Stimulated activated memory B cell treated with anti-CD40 and anti-IgM and Interleukin-4, amounts not matched to agents 10 μg/mL and 1 μg/mL and 100 μg/mL, for 72 hours (primary cell): Measurements from ENCODE around the gene SLC4A1.

Experiments
- ATAC-seq: fragments of 150-1000 bp; cut with Tn5 transposase; 2 replicates; pipeline ENCODE4 v1.10.0; 2021
- H3K27ac Mint-ChIP-seq: one replicate; pipeline ENCODE4 v1.8.0; 2022; ENCODE audit warnings: mild to moderate bottlenecking, mixed read lengths
- H3K27me3 Mint-ChIP-seq: one replicate; pipeline ENCODE4 v1.8.0; 2022; ENCODE audit warnings: mixed read lengths
- H3K36me3 Mint-ChIP-seq: one replicate; pipeline ENCODE4 v1.8.0; 2022; ENCODE audit warnings: mixed read lengths
- H3K4me1 Mint-ChIP-seq: one replicate; pipeline ENCODE4 v1.8.0; 2022; ENCODE audit warnings: mixed read lengths
- H3K4me3 Mint-ChIP-seq: one replicate; pipeline ENCODE4 v1.8.0; 2022; ENCODE audit warnings: mild to moderate bottlenecking, moderate library complexity, mixed read lengths
- H3K9me3 Mint-ChIP-seq: one replicate; pipeline ENCODE4 v1.8.0; 2022; ENCODE audit warnings: mixed read lengths

Gene SLC4A1

GRCh38 chr17:44272321-44272951 is 4.5 kb upstream of the SLC4A1 start:
- no peaks in the 10 kb centered on the region for H3K9me3 Mint-ChIP-seq
- no peak for ATAC-seq
- no peaks in the 10 kb centered on the region for H3K36me3 Mint-ChIP-seq
- H3K27me3 Mint-ChIP-seq, result peaks cover 34% of the 10 kb centered on the region
- H3K27ac Mint-ChIP-seq, result no peak overlapping the region
- H3K4me1 Mint-ChIP-seq, result peaks cover 7% of the 10 kb centered on the region
- no peak overlapping the region for H3K4me3 Mint-ChIP-seq

DNA sequence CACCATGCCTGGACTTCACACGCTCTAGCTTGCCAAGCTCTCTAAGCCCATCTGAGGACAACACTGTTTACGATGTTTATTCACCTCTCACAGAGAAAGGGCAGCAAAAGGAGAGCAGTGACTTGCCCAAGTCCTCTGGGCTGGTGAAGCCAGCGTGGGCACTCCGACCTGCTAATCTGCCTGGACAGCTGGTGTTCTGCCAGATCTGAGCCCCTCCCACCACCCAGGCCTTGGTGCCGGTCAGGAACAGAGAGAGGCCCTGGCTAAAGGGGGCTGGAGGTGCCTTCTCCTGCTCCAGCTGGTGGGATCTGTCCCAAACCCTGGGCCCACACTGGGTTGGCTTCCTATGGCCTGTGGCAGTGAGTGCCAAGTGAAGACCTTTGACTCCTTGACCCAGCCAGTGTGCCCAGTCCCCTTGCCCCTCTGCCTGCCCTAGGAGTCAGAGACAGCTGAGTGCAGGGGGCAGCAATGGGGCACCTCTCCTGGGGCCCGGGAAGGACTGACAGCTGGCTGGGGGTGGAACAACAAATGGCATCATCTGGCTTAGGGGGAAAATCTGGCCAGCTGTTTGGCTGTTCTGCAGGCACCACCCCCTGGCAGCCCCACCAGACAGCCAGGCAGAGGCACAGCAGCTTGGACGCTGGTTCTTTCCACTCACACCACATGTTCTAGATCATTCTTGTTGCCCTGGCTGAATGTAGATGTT is 1.8 kb upstream of the SLC4A1 start:
- H3K36me3 Mint-ChIP-seq, result no peaks in the 10 kb centered on the region
- H3K9me3 Mint-ChIP-seq, result no peaks in the 10 kb centered on the region
- no peak overlapping the region for H3K4me3 Mint-ChIP-seq
- H3K27ac Mint-ChIP-seq, result no peak overlapping the region
- peaks cover 27% of the 10 kb centered on the region for H3K27me3 Mint-ChIP-seq
- ATAC-seq, result no peak
- H3K4me1 Mint-ChIP-seq, result peaks cover 7% of the 10 kb centered on the region

DNA sequence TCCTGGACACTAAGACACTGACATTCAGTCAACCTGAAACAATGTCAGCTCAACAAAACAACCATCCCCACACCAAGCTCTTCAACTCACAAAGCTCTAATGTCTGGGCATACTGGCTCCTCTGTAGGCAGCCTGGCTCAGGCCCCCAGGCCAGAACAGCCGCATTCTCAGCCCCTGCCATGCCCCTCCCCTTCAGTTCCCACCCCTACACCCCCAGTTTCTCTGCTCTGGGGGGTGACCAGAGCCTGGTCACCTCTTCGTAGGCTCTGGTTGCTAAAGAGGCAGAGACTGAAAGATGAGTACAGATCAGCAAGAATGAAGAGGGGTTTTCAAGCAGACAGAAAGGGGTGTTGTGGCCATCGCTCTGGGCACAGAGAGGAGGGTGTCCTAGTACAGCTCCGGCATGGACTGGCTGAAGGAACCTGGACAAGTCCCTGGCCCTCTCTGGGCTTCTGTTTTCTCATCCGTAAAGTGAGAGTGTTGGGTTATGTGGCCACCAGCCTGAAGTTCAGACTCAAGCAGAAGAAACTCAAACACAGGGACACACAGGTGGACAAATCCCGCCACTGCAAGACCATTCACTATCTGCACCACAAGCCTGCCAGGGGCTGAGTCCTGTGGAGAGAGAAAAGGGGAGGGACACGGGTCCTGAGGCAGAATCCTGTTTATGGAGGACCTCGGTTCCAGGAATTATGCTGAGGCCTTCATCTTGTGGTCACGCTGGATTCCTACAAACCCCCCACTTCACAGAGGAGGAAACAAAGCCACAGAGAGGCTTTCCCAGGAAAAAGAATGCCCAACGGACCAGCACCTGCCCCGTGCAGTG is 987 bp upstream of the SLC4A1 start:
- ATAC-seq, result no peak
- H3K4me1 Mint-ChIP-seq, result peaks cover 7% of the 10 kb centered on the region
- H3K9me3 Mint-ChIP-seq, result no peaks in the 10 kb centered on the region
- H3K36me3 Mint-ChIP-seq, result no peaks in the 10 kb centered on the region
- peaks cover 20% of the 10 kb centered on the region for H3K27me3 Mint-ChIP-seq
- no peak overlapping the region for H3K4me3 Mint-ChIP-seq
- no peak overlapping the region for H3K27ac Mint-ChIP-seq

DNA sequence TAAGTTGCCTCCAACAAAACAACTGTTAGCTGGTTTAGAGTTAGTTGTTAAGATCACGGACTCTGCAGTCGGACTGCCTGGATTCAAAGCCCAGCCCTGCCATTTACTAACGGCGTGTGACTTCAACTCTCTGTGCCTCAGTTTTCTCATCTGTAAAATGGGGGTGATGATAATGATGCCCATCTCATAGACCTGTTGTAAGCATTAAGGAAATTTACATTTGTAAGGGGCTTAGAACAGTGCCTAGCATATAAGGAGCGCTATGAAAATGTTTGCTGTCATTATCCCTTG is 825 bp downstream of the SLC4A1 start:
- H3K27ac Mint-ChIP-seq, result no peak overlapping the region
- no peak for ATAC-seq
- H3K27me3 Mint-ChIP-seq, result peaks cover 18% of the 10 kb centered on the region
- H3K9me3 Mint-ChIP-seq, result no peaks in the 10 kb centered on the region
- no peaks in the 10 kb centered on the region for H3K4me1 Mint-ChIP-seq
- no peak overlapping the region for H3K4me3 Mint-ChIP-seq
- no peaks in the 10 kb centered on the region for H3K36me3 Mint-ChIP-seq

GRCh38 chr17:44266402-44267164 is 1.4 kb downstream of the SLC4A1 start:
- H3K9me3 Mint-ChIP-seq, result no peaks in the 10 kb centered on the region
- H3K27me3 Mint-ChIP-seq, result peaks cover 13% of the 10 kb centered on the region
- no peak overlapping the region for H3K4me3 Mint-ChIP-seq
- H3K27ac Mint-ChIP-seq, result no peak overlapping the region
- no peak for ATAC-seq
- H3K4me1 Mint-ChIP-seq, result no peaks in the 10 kb centered on the region
- H3K36me3 Mint-ChIP-seq, result no peaks in the 10 kb centered on the region

DNA sequence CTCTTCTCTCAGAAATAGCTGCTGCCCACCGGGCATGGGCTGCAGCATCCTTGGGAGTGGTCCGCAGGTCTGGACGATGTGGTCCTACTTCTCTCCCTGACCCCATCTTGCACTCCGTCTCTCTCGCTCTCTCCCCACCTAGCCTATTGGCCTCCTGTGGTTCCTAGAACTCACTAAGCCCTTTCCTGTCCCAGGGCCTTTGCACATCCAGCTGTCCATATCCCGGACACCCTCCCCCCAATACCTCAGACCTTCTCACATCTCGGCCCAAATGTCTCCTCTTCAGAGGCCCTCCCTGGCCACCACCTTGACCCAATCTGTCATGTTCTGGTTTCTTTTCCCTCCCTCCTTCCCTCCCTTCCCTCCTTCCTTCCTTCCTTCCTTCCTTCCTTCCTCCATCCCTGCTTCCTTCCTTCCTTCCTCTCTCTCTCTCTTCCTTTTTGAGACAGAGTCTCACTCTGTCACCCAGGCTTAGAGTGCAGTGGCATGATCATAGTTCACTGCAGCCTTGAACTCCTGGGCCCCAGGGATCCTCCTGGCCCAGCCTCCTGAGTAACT is 4.5 kb downstream of the SLC4A1 start:
- H3K36me3 Mint-ChIP-seq, result no peaks in the 10 kb centered on the region
- no peak for ATAC-seq

DNA sequence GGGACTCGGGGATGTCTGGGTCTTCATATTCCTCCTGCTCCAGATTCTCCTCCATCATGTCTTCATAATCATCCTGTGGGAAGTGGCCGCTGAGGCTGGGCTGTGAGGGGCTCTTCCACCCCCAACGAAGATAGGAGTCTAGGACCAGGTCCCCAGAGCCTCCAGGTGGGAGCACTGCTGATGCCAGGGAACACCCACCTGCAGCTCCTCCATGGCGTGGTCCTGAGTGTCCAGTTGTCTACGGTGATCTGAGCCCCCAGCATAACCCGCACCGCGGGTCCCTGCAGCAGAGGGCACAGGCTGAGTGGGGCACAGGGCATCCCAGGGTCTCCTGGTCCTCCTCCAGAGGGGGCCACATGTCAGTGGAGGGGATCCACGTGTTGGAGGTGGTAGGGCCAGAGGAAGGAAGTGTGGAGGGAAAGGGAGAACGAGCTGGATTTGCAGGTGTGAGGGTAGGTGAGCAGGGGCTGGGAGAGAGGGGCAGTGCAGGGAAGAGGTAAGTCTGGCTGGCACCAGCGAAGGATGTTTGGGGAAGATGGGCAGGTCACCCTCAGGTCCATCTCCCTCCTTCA is 5.2 kb downstream of the SLC4A1 start:
- Mint-ChIP-seq H3K9me3 (no peaks in the 10 kb centered on the region), H3K36me3 (no peaks in the 10 kb centered on the region), H3K27me3 (peaks cover 12% of the 10 kb centered on the region), H3K27ac (no peak overlapping the region), H3K4me1 (no peaks in the 10 kb centered on the region), H3K4me3 (no peak overlapping the region)
- no peak for ATAC-seq

More for the DNA sequence above, 4.5 kb downstream of the SLC4A1 start:
- peaks cover 12% of the 10 kb centered on the region for H3K27me3 Mint-ChIP-seq
- H3K4me1 Mint-ChIP-seq, result no peaks in the 10 kb centered on the region
- H3K9me3 Mint-ChIP-seq, result no peaks in the 10 kb centered on the region
- no peak overlapping the region for H3K27ac Mint-ChIP-seq
- H3K4me3 Mint-ChIP-seq, result no peak overlapping the region

GRCh38 chr17:44260296-44260695 is 7.6 kb downstream of the SLC4A1 start:
- Mint-ChIP-seq H3K27me3 (peaks cover 14% of the 10 kb centered on the region), H3K4me3 (no peak overlapping the region), H3K9me3 (no peaks in the 10 kb centered on the region), H3K4me1 (no peaks in the 10 kb centered on the region), H3K27ac (no peak overlapping the region), H3K36me3 (no peaks in the 10 kb centered on the region)
- ATAC-seq, result no peak

GRCh38 chr17:44258811-44259351 is 9.1 kb downstream of the SLC4A1 start:
- Mint-ChIP-seq H3K4me3 (no peak overlapping the region), H3K27me3 (peaks cover 24% of the 10 kb centered on the region), H3K9me3 (no peaks in the 10 kb centered on the region), H3K4me1 (no peaks in the 10 kb centered on the region), H3K36me3 (no peaks in the 10 kb centered on the region), H3K27ac (no peak overlapping the region)
- ATAC-seq, result no peak

- H3K27ac Mint-ChIP-seq, result no peak overlapping the region
- no peaks in the 10 kb centered on the region for H3K4me1 Mint-ChIP-seq
- no peak for ATAC-seq
- peaks cover 16% of the 10 kb centered on the region for H3K27me3 Mint-ChIP-seq
- no peaks in the 10 kb centered on the region for H3K9me3 Mint-ChIP-seq
- H3K4me3 Mint-ChIP-seq, result no peak overlapping the region
- H3K36me3 Mint-ChIP-seq, result no peaks in the 10 kb centered on the region
Measured at GRCh38 chr17:44257815-44258760, 9.8 kb downstream of the SLC4A1 start.

GRCh38 chr17:44256671-44257070 is 11.3 kb downstream of the SLC4A1 start:
- H3K27me3 Mint-ChIP-seq, result peaks cover 14% of the 10 kb centered on the region
- H3K27ac Mint-ChIP-seq, result no peak overlapping the region
- no peak for ATAC-seq
- no peaks in the 10 kb centered on the region for H3K9me3 Mint-ChIP-seq
- H3K4me1 Mint-ChIP-seq, result no peaks in the 10 kb centered on the region
- no peak overlapping the region for H3K4me3 Mint-ChIP-seq
- H3K36me3 Mint-ChIP-seq, result no peaks in the 10 kb centered on the region

DNA sequence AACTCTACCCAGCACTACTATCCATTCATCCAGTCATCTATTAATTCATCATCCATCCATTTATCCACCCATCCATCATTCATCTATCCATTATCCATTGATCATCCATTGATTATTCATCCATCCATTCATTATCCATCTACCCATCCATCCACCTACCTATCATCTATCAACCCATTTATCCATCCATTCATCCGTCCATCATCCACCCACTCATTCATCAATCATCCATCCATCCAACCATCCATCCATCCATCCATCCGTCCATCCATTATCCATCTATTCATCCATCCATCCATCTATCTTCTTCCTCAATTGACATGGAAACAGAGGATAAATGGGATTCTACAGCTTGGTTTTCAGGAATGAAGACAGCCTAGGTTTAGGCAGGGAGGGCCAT is 12.0 kb downstream of the SLC4A1 start:
- ATAC-seq, result no peak
- H3K4me3 Mint-ChIP-seq, result no peak overlapping the region
- no peaks in the 10 kb centered on the region for H3K36me3 Mint-ChIP-seq
- H3K27me3 Mint-ChIP-seq, result peaks cover 14% of the 10 kb centered on the region
- H3K27ac Mint-ChIP-seq, result no peak overlapping the region
- H3K4me1 Mint-ChIP-seq, result no peaks in the 10 kb centered on the region
- H3K9me3 Mint-ChIP-seq, result no peaks in the 10 kb centered on the region

DNA sequence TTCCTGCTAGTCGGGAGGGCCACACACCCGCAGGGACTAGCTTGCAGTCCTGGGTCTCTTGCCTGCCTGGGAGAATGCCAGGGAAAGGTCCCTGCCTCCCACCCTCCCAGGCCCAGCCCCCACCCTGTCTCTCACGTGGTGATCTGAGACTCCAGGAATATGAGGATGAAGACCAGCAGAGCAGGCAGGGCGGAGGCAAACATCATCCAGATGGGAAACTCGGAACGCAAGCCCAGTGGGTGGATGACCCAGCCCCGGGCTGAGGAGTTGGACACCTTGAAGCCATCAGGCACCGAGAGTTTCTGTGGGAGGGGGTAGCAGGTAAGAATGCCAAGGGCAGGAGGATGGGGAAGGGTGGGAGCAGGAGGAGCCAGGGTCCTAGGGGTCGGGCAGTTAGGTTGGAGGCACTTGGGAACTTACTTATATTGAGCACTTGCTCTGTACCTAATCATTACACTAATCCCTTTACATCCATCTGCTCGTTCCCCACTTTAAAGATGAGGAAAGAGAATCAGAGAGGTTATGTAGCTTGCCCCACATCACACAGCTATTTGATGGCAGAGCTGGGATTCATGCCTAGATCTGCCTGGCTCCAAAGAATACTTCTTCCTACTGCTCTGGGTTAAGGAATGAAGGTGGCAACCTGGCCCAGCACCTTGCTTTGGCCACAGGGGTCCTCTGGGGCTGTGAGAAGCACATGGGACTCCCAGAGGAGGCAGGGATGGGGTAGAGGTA is 13.4 kb downstream of the SLC4A1 start:
- ATAC-seq, result no peak
- Mint-ChIP-seq H3K36me3 (no peaks in the 10 kb centered on the region), H3K27me3 (peaks cover 14% of the 10 kb centered on the region), H3K9me3 (no peaks in the 10 kb centered on the region), H3K27ac (no peak overlapping the region), H3K4me3 (no peak overlapping the region), H3K4me1 (no peaks in the 10 kb centered on the region)
